GM23338 (cell line): Measurements from ENCODE around the gene PLEKHG5. TPM values are rescaled to one million over a fixed set of nuclear protein-coding genes. Genes with fewer than 3 reads are reported as not detected.
A peak's percentile ranks its signal among the peaks of the same experiment; 100 is the strongest.

Experiments used
- ATAC-seq: fragments of 200-7000 bp; cut with Tn5 transposase; 3 replicates; pipeline ENCODE4 v1.9.1; 2020
- DNase-seq: peaks from one replicate; pipeline ENCODE4 v3.0.0-alpha.2; 2015; ENCODE audit warnings: low spot score
- H2AFZ ChIP-seq: fragments of 200-600 bp; sonication (generic); 2 replicates; pipeline ENCODE4 v1.8.0; 2016; ENCODE audit warnings: antibody characterized with exemption, mild to moderate bottlenecking, moderate library complexity
- H3F3A ChIP-seq: fragments of 200-600 bp; sonication (generic); replicated peaks from 2 replicates; pipeline ENCODE4 v1.8.0; 2017; ENCODE audit warnings: antibody characterized with exemption, mixed run types, low read depth
- H3K27ac ChIP-seq: fragments of 200-600 bp; sonication (generic); 2 replicates; pipeline ENCODE4 v1.6.1; 2016; ENCODE audit warnings: low read depth
- H3K27me3 ChIP-seq: fragments of 200-600 bp; sonication (generic); 2 replicates; pipeline ENCODE4 v1.8.0; 2016; ENCODE audit warnings: mild to moderate bottlenecking, mixed run types, moderate library complexity; ENCODE audit not compliant: insufficient read depth
- H3K36me3 ChIP-seq: fragments of 200-600 bp; sonication (generic); 2 replicates; pipeline ENCODE4 v1.8.0; 2016; ENCODE audit warnings: mild to moderate bottlenecking; ENCODE audit not compliant: insufficient read depth
- H3K4me1 ChIP-seq: fragments of 200-600 bp; sonication (generic); 2 replicates; pipeline ENCODE4 v1.8.0; 2016; ENCODE audit warnings: mild to moderate bottlenecking, moderate library complexity; ENCODE audit not compliant: insufficient read depth
- H3K4me2 ChIP-seq: fragments of 200-600 bp; sonication (generic); 2 replicates; pipeline ENCODE4 v1.7.1; 2017; ENCODE audit warnings: mixed run types
- H3K4me3 ChIP-seq: fragments of 200-600 bp; sonication (generic); 2 replicates; pipeline ENCODE4 v1.6.1; 2016; ENCODE audit warnings: mixed run types
- H3K79me2 ChIP-seq: fragments of 200-600 bp; sonication (generic); replicated peaks from 2 replicates; pipeline ENCODE4 v1.8.0; 2017; ENCODE audit warnings: mild to moderate bottlenecking; ENCODE audit not compliant: insufficient read depth
- H3K9me2 ChIP-seq: fragments of 200-600 bp; sonication (generic); 2 replicates; pipeline ENCODE4 v1.8.0; 2017; ENCODE audit not compliant: insufficient read depth
- H4K20me1 ChIP-seq: fragments of 200-600 bp; sonication (generic); replicated peaks from 2 replicates; pipeline ENCODE4 v1.8.0; 2017; ENCODE audit warnings: mild to moderate bottlenecking; ENCODE audit not compliant: insufficient read depth
- H3K27ac Mint-ChIP-seq: 2 replicates; pipeline ENCODE4 v1.8.0; 2020; ENCODE audit warnings: inconsistent platforms, mild to moderate bottlenecking, moderate library complexity, mixed read lengths
- H3K27me3 Mint-ChIP-seq: 3 replicates; pipeline ENCODE4 v1.8.0; 2022; ENCODE audit warnings: low read depth, mild to moderate bottlenecking, moderate library complexity, mixed read lengths, inconsistent platforms; ENCODE audit not compliant: insufficient read depth, poor library complexity
- H3K36me3 Mint-ChIP-seq: 3 replicates; pipeline ENCODE4 v1.8.0; 2021; ENCODE audit warnings: low read depth, mild to moderate bottlenecking, inconsistent platforms, moderate library complexity, mixed read lengths
- H3K4me1 Mint-ChIP-seq: 3 replicates; pipeline ENCODE4 v1.8.0; 2020; ENCODE audit warnings: mild to moderate bottlenecking, inconsistent platforms, mixed read lengths
- H3K4me3 Mint-ChIP-seq: 3 replicates; pipeline ENCODE4 v1.8.0; 2021; ENCODE audit warnings: moderate library complexity, mild to moderate bottlenecking, inconsistent platforms, mixed read lengths
- H3K9me3 Mint-ChIP-seq: 3 replicates; pipeline ENCODE4 v1.8.0; 2020; ENCODE audit warnings: moderate library complexity, mild to moderate bottlenecking, inconsistent platforms, mixed read lengths
- CREB1 ChIP-seq: fragments of 250-450 bp; sonication (Bioruptor Pico); IDR thresholded peaks from 2 replicates; pipeline ENCODE4 v1.5.0; 2020; ENCODE audit warnings: low read depth, mild to moderate bottlenecking, moderate library complexity
- CTCF ChIP-seq, 2 experiments: fragments of 200-600 bp in 1 of 2; sonication (generic) in 1 of 2; conservative IDR thresholded peaks; 2 replicates each; pipeline versions ENCODE4 v1.5.1 to v1.6.1; 2016 to 2017; ENCODE audit warnings: antibody characterized with exemption in 2 of 2, low read depth in 2 of 2, mild to moderate bottlenecking in 2 of 2, moderate library complexity in 1 of 2
- ETS1 ChIP-seq: IDR thresholded peaks from 2 replicates; pipeline ENCODE4 v1.6.1; 2016; ENCODE audit warnings: antibody characterized with exemption
- EZH2 ChIP-seq: fragments of 200-600 bp; sonication (generic); IDR thresholded peaks from one replicate; pipeline ENCODE4 v1.8.0; 2017; ENCODE audit warnings: antibody characterized with exemption, mild to moderate bottlenecking, low read depth; ENCODE audit not compliant: unreplicated experiment
- EZH2phosphoT487 ChIP-seq: fragments of 200-600 bp; sonication (generic); IDR thresholded peaks from one replicate; pipeline ENCODE4 v1.8.1; 2018; ENCODE audit warnings: antibody characterized with exemption; ENCODE audit not compliant: unreplicated experiment
- JUNB ChIP-seq: IDR thresholded peaks from one replicate; pipeline ENCODE4 v1.6.1; 2016; ENCODE audit warnings: antibody characterized with exemption; ENCODE audit not compliant: unreplicated experiment
- NANOG ChIP-seq: IDR thresholded peaks from 2 replicates; pipeline ENCODE4 v1.6.1; 2016; ENCODE audit warnings: antibody characterized with exemption, borderline replicate concordance
- POLR2AphosphoS5 ChIP-seq: IDR thresholded peaks from 2 replicates; pipeline ENCODE4 v1.6.1; 2016; ENCODE audit warnings: antibody characterized with exemption, low read depth
- REST ChIP-seq: IDR thresholded peaks from one replicate; pipeline ENCODE4 v1.6.1; 2018; ENCODE audit warnings: antibody characterized with exemption; ENCODE audit not compliant: unreplicated experiment
- STAT1 ChIP-seq: IDR thresholded peaks from one replicate; pipeline ENCODE4 v1.6.1; 2016; ENCODE audit warnings: antibody characterized with exemption; ENCODE audit not compliant: unreplicated experiment
- ZNF114 ChIP-seq: fragments of 250-450 bp; sonication (Bioruptor Pico); IDR thresholded peaks from 2 replicates; pipeline ENCODE4 v1.5.0; 2020; ENCODE audit warnings: mild to moderate bottlenecking, moderate library complexity
- ZNF331 ChIP-seq: fragments of 250-450 bp; sonication (Bioruptor Pico); IDR thresholded peaks from 2 replicates; pipeline ENCODE4 v1.5.0; 2020; ENCODE audit warnings: low read depth, mild to moderate bottlenecking, moderate library complexity
- ZNF462 ChIP-seq: fragments of 250-450 bp; sonication (Bioruptor Pico); IDR thresholded peaks from 2 replicates; pipeline ENCODE4 v1.5.0; 2020; ENCODE audit warnings: mild to moderate bottlenecking, moderate library complexity
- polyA plus RNA-seq: library from polyadenylated mRNA; unstranded; fragments of >200 nt; fragmentation: Nextera tagmentation; extraction: Ambion mirVana; gene quantifications from 2 replicates; pipeline ENCODE4 v1.2.1, GENCODE V29; 2016
- total RNA-seq: library from RNA; depleted of rRNA; stranded (reverse); fragments of >200 nt; shearing (Covaris generic); gene quantifications from 2 replicates; pipeline ENCODE4 v1.2.3, GENCODE V29; 2014

Gene PLEKHG5
- total and polyA plus RNA-seq, 2 experiments from 2014 or later: 9.0 to 26.4 TPM

- Mint-ChIP-seq H3K9me3 (no peaks in the 10 kb centered on the region; the same call in 2 of the 3 replicates), H3K27me3 (peaks cover 24% of the 10 kb centered on the region), H3K27ac (no peak overlapping the region), H3K36me3 (peaks cover 12% of the 10 kb centered on the region), H3K4me1 (peaks cover 29% of the 10 kb centered on the region), H3K4me3 (peak overlapping the region; percentile 53)
- DNase-seq (no peak), ATAC-seq (peak; percentile 19)
- Histone ChIP-seq H3K27me3 (peaks cover 15% of the 10 kb centered on the region), H3K4me3 (peak overlapping the region; percentile 37), H3K79me2 (no peaks in the 10 kb centered on the region), H3K4me1 (peaks cover 12% of the 10 kb centered on the region), H3K4me2 (peak overlapping the region; percentile 78), H4K20me1 (no peaks in the 10 kb centered on the region), H3K36me3 (no peaks in the 10 kb centered on the region), H3K27ac (peak overlapping the region; percentile 63; the same call in 1 of the 2 replicates), H2AFZ (no peak overlapping the region), H3K9me2 (no peaks in the 10 kb centered on the region), H3F3A (peaks cover 14% of the 10 kb centered on the region; the same call in 1 of the 2 replicates)
- TF ChIP-seq STAT1 (no peak), REST (no peak), POLR2AphosphoS5 (no peak), ZNF331 (CRISPR knock-in tag) (no peak), EZH2phosphoT487 (no peak), CTCF (conservative IDR thresholded peaks at IDR 0.05; ENCODE audit: low read depth in 2 of 2) (no peak), NANOG (no peak), CREB1 (no peak), ZNF114 (no peak), ETS1 (no peak), ZNF462 (CRISPR knock-in tag) (no peak), EZH2 (no peak), JUNB (no peak)
These were observed 31.0 kb downstream of the PLEKHG5 start for GRCh38 chr1:6460301-6461050.
